Vagina (tissue), 2 donors: Measurements from ENCODE around the gene ALG2.

Source experiments
- POLR2A ChIP-seq, 2 donors: fragments of 450-650 bp; IDR thresholded peaks; one replicate each; pipeline ENCODE4 v1.6.1; 2017; ENCODE audit warnings: antibody characterized with exemption in 2 of 2, mild to moderate bottlenecking in 2 of 2, moderate library complexity in 2 of 2
- POLR2AphosphoS5 ChIP-seq, 2 donors: sonication (generic); formaldehyde crosslinking; IDR thresholded peaks; one replicate each; pipeline ENCODE4 v1.9.0; 2017; ENCODE audit warnings: antibody characterized with exemption in 2 of 2, mild to moderate bottlenecking in 2 of 2, low read depth in 1 of 2; ENCODE audit not compliant: insufficient read depth in 1 of 2
- TF ChIP-seq, protein P1 (sequence below), 3 experiments: fragments of 450-650 bp in 2 of 3; fragments of 200-600 bp in 1 of 3; sonication (generic) in 1 of 3; IDR thresholded peaks; one replicate each; pipeline ENCODE4 v1.5.1; 2017 to 2019; ENCODE audit warnings: antibody characterized with exemption in 3 of 3, mild to moderate bottlenecking in 2 of 3, moderate library complexity in 2 of 3

GRCh38 chr9:99192786-99193465, 28.8 kb downstream of the ALG2 start:
- TF ChIP-seq, protein P1, sequence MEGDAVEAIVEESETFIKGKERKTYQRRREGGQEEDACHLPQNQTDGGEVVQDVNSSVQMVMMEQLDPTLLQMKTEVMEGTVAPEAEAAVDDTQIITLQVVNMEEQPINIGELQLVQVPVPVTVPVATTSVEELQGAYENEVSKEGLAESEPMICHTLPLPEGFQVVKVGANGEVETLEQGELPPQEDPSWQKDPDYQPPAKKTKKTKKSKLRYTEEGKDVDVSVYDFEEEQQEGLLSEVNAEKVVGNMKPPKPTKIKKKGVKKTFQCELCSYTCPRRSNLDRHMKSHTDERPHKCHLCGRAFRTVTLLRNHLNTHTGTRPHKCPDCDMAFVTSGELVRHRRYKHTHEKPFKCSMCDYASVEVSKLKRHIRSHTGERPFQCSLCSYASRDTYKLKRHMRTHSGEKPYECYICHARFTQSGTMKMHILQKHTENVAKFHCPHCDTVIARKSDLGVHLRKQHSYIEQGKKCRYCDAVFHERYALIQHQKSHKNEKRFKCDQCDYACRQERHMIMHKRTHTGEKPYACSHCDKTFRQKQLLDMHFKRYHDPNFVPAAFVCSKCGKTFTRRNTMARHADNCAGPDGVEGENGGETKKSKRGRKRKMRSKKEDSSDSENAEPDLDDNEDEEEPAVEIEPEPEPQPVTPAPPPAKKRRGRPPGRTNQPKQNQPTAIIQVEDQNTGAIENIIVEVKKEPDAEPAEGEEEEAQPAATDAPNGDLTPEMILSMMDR (IDR thresholded peaks at IDR 0.05): no peak
- no peak for TF ChIP-seq POLR2A (IDR thresholded peaks at IDR 0.05)
- TF ChIP-seq POLR2AphosphoS5 (IDR thresholded peaks at IDR 0.05; ENCODE audit: insufficient read depth in 1 of 2, low read depth in 1 of 2): no peak
